HG02759 (cell line): ENCODE results near the gene OAT.

Experiments
- ATAC-seq: cut with Tn5 transposase; IDR thresholded peaks from one replicate; pipeline ENCODE4 v1.9.1; 2021; ENCODE audit warnings: mild to moderate bottlenecking, moderate library complexity; ENCODE audit not compliant: unreplicated experiment

Gene OAT

GRCh38 chr10:124407456-124407855, 11.3 kb downstream of the OAT start:
- ATAC-seq: no peak

GRCh38 chr10:124403548-124403947, 15.2 kb downstream of the OAT start:
- peak; percentile 91 for ATAC-seq

DNA sequence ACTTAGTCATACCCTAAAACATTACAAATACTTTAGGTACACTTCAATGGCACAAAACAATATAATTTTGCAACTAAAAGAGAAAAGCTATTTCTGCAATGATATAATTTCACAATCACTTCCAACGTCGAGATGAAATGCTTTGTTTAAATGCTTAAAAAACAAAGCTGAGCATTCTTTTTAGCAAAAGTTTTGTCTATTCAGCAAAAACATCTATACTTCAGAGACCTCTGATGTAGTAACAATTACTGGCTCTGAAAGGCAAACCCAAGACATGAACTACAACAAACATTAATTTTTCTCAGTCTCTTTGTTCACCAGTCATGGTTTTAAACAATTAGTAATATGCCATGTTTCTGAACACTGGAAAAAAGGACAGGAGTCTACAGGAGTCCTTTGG, 16.4 kb downstream of the OAT start:
- no peak for ATAC-seq

DNA sequence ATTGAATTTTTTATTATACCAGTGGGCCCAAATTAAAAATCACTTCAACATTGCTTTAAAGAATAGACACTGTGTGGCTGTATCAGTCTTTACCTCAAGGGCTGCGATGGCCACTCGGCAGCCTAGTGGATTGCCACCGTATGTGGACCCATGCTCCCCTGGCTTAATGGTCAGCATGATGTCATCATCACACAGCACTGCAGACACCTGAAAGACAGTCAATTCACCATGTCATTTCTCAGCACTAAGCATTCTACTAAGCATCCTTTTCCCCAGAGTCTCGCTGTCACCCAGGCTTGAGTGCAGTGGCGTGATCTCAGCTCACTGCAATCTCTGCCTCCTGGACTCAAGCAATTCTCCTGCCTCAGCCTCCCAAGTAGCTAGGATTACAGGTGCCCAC, 17.1 kb downstream of the OAT start:
- ATAC-seq: no peak

DNA sequence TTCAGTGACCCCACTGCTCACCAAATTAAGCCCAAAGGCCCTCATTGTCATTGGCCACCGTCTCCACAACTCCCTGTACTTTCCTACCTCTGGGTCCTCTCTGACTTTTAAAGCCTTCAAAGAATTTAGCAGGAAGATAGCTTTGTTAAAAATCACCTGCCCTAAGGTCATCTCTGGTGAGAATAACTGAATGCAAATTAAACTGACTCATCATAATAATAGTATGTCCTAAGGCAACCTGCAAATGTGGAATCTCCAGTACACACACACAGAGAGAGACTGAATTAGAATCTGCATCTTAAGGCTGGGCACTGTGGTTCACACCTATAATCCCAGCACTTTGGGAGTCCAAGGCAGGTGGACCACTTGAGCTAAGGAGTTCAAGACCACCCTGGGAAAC, 24.1 kb downstream of the OAT start:
- no peak for ATAC-seq

GRCh38 chr10:124392626-124393342, 25.9 kb downstream of the OAT start:
- ATAC-seq: no peak

DNA sequence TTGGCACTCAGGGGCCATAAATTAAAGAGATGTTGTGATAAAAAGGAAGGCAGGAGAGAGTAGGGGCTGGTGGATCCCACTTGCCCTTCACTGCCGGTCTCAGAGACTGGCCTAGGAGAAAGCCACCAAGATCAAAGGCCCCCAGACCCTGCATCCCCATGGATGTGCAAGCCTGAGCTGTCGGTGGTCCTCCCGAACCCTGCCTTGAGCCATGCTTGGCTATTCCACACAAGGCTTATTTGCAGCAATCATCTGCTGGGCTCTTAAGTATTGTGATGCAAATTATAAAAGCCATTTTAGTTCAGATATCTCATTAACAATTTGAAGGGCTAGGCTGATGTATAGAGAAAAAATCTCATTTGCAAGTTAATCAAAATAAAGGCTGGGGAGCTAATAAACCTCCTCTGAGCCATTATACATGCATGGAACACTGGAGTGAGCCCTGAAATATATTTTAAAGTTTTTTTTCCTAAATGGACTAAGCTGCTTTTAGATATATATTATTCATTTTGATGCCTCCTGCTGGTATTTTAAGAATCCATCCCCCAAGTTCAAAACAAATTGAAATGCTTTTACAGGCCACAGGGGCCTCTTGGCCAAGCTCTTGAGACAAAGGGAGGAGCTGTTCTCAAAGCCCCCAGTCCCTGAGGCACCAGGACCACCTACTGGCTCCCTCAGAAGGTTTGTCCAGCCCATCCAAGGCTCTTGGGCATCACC, 28.1 kb downstream of the OAT start:
- no peak for ATAC-seq

DNA sequence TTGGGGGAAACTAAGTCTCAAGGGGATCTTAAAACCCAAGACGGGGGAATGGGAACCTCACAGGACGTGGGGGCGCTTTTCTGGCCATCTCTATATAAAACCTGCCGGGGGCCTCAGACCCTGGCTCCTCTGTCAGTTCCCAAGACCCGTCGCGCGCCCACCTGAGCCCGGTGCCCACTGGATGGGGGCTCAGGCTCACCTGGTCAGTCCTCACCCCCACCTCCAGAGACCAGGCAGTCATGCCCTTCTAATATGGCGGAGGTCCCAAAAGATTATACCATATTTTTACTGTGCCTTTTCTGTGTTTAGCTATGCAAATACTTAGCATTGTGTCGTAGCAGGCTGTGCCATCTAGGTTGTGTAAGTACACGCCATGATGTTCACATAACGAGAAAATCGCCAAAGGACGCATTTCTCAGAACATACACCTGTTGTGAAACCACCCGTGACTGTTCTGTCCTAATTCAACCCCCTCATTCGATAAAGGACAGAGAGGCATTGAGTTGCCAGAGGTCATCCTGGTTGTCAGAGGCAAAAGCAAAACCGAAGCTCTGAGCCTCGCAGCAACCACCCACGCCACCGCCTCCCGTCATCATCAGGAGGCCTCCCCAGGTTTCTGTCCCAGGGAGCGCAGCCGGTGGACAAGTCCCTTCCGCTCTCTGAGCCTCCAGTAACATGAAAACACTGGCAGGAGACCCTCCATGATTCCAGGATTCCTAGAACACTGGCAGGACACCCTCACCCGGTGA, 28.9 kb downstream of the OAT start:
- no peak for ATAC-seq

GRCh38 chr10:124388823-124389612, 29.7 kb downstream of the OAT start:
- peak; percentile 96 for ATAC-seq

- no peak for ATAC-seq
Observed at GRCh38 chr10:124388476-124388822, 30.3 kb downstream of the OAT start.

- ATAC-seq: no peak
Observed at GRCh38 chr10:124387078-124387874, 31.4 kb downstream of the OAT start.

- ATAC-seq: no peak
Observed at GRCh38 chr10:124386186-124387077, 32.3 kb downstream of the OAT start.

GRCh38 chr10:124385627-124386185, 33.0 kb downstream of the OAT start:
- ATAC-seq: no peak

DNA sequence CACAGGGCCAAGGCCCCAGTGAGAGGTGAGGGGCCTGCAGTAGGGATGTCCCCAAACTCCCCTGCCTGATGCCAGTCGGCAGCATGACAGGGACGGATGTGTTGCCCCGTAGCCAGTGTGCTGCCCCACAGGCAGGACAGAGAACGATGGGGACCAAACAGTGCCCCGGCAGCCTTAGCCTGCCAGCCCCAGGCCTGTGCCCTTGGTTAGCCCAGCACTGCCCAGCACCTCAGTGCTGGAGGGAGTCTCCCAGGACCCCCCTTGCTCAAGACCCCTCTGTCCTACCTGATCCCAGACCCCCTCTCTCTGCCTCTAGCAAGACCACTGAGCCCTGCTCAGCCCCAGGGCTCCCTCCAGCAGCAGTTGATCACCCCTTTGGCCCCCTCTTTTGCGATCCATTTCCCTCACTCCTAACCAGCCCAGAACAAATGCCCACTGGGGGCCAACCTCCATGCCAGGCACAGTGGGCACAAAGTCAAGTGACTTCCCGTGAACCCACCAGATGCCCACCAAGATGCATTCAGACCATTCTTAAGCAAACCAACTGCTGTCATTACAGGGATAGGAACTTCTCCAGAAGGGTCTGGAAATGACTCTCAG, 34.0 kb downstream of the OAT start:
- no peak for ATAC-seq

DNA sequence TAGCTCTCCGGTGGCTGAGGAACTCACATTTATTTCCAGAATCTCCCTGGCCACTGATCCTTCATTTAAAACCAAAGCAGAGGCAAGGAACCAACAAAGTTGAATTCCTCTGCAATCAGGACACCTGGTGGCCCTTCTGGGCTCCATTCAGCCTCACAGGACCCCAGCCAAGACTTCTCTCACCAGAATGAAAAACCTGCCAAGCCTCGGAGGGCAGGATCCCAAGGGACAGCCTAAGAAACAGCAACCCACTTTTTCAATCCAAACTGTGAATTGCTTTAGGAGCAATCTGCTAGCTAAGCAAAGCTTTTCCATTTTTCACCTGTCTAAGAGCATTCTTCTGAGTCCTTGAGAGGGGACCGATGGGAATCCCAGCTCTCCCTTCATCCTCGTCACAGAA, 34.6 kb downstream of the OAT start:
- no peak for ATAC-seq

GRCh38 chr10:124383496-124383895, 35.2 kb downstream of the OAT start:
- ATAC-seq: no peak

DNA sequence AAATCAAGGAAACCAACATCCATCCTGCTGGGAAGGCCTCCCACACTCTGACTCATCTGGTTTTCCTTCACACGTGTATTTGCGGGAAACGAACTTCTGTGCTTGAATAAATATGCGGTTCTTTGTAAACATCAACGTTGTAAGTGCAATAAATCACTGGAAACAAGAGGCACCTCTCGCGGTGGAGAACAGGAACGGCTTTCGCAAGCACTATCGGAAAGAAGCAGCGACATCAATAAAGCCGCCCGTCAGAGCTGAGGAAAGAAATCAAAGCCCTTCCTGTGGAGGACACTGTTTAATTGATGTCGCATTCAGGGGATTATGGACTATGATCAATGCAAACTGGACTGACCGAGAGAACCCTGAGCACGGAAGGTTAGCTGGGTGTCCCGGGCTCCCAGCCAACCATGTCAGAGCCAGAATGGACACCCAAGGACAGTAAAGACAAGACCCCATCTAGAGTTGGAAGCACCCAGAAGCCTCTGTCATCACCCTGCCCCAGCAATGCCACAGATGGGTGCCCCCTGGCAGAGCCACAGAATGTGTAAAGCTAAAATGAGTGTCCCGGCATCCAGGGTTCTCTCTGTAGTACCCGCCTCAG, 37.6 kb downstream of the OAT start:
- no peak for ATAC-seq

GRCh38 chr10:124380256-124380995, 38.3 kb downstream of the OAT start:
- ATAC-seq: no peak
